Endothelial cell of umbilical vein (primary cell): Measurements from ENCODE around the gene DCC.

Experiments used
- MYC ChIP-seq: IDR thresholded peaks from one replicate; pipeline ENCODE4 v1.6.1; 2011; ENCODE audit warnings: mild to moderate bottlenecking, low read depth, low read length
- POLR2A ChIP-seq: IDR thresholded peaks from 2 replicates; pipeline ENCODE4 v1.6.1; 2012; ENCODE audit warnings: low read depth, mild to moderate bottlenecking, control low read depth, low read length
- POLR2AphosphoS5 ChIP-seq: IDR thresholded peaks from 2 replicates; pipeline ENCODE4 v1.6.1; 2012; ENCODE audit warnings: low read depth, mild to moderate bottlenecking, control low read depth, low read length, moderate library complexity; ENCODE audit not compliant: insufficient read depth
- TF ChIP-seq, protein P1 (sequence below), 2 donors: IDR thresholded peaks; 1 replicate in 1 of 2; 2 replicates in 1 of 2; pipeline ENCODE4 v1.5.1; 2011; ENCODE audit warnings: low read length in 2 of 2, mild to moderate bottlenecking in 2 of 2, moderate library complexity in 2 of 2, control low read depth in 1 of 2, inconsistent platforms in 1 of 2, low read depth in 1 of 2; ENCODE audit not compliant: insufficient read depth in 1 of 2; ENCODE audit errors: extremely low read depth in 1 of 2

DNA sequence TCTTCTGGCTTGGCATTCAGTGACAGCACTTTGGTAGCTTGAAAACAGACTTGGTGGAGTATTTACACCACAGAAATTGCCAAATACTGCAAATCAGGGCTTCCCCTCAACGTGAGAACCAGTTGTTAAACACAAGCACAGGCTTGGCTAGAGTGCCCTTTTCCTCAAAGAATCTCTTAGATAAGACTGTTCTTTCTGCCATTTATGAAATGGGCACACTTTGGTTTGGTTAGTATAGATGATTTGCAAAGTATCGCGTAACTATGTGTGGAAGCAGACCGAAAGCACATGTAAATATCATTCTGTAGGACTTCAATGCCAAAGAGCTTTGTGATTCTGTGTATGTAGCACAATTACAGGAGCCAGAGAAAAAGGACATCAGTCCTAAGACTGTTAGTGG, 308.2 kb downstream of the DCC start:
- TF ChIP-seq, protein P1, sequence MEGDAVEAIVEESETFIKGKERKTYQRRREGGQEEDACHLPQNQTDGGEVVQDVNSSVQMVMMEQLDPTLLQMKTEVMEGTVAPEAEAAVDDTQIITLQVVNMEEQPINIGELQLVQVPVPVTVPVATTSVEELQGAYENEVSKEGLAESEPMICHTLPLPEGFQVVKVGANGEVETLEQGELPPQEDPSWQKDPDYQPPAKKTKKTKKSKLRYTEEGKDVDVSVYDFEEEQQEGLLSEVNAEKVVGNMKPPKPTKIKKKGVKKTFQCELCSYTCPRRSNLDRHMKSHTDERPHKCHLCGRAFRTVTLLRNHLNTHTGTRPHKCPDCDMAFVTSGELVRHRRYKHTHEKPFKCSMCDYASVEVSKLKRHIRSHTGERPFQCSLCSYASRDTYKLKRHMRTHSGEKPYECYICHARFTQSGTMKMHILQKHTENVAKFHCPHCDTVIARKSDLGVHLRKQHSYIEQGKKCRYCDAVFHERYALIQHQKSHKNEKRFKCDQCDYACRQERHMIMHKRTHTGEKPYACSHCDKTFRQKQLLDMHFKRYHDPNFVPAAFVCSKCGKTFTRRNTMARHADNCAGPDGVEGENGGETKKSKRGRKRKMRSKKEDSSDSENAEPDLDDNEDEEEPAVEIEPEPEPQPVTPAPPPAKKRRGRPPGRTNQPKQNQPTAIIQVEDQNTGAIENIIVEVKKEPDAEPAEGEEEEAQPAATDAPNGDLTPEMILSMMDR (IDR thresholded peaks at IDR 0.05; ENCODE audit: extremely low read depth in 1 of 2, insufficient read depth in 1 of 2, low read depth in 1 of 2, low read length in 2 of 2): no peak
- TF ChIP-seq POLR2A (no peak), POLR2AphosphoS5 (no peak), MYC (no peak)
